H54 (cell line): ENCODE results near the gene ZNF592.
A peak's percentile ranks its signal among the peaks of the same experiment; 100 is the strongest.

Experiments used
- DNase-seq: peaks from one replicate; pipeline ENCODE4 v3.0.0; 2011; ENCODE audit warnings: low spot score, mixed read lengths; ENCODE audit not compliant: insufficient read length
- FAIRE-seq: peaks from 3 replicates; lab custom pipeline; 2011; peaks lifted over from hg19 to GRCh38; lab: Jason Lieb, UNC
- POLR2A ChIP-seq: IDR thresholded peaks from 2 replicates; pipeline ENCODE4 v1.6.1; 2011; ENCODE audit warnings: low read depth, mild to moderate bottlenecking, low read length

The ZNF592 gene

GRCh38 chr15:84830036-84830435, 81.6 kb downstream of the ZNF592 start:
- TF ChIP-seq POLR2A, result no peak
- DNase-seq, result no peak
- no peak for FAIRE-seq

- DNase-seq, result no peak
- no peak for TF ChIP-seq POLR2A
- no peak for FAIRE-seq
These were observed 82.6 kb downstream of the ZNF592 start for GRCh38 chr15:84831028-84831427.

GRCh38 chr15:84831613-84832012, 83.2 kb downstream of the ZNF592 start:
- TF ChIP-seq POLR2A, result no peak
- FAIRE-seq (no peak), DNase-seq (no peak)

DNA sequence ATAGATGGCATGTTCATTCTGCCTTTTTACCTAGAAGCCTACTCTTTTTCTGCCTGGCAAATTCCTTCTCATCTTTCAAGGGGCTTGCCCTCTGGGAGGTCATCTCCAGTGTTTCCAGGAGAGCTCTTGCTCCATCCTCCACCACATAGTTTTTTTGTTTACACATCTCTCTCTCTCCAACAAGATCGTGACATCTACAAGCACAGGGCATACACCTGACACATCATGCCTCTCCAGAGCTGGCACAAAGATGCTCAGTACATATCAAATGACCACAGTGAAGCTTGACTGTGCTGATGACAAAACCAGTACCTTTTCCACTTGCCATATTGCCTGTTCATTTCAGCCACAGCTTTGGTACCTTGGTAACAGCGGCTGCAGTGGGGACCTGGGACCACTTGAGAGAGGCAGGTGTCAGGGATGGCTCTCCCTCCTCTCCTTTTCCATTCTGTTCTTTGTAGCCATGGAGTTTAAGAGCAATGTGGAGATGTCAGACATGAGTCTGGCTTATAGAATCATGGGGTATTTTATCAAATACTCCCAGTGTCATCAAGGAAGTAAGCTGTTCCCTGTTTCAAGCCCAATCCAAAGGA, 84.2 kb downstream of the ZNF592 start:
- DNase-seq, result no peak
- no peak for TF ChIP-seq POLR2A
- FAIRE-seq, result no peak

- TF ChIP-seq POLR2A, result no peak
- no peak for DNase-seq
- FAIRE-seq, result no peak
These were observed 85.2 kb downstream of the ZNF592 start for GRCh38 chr15:84833447-84834228.

DNA sequence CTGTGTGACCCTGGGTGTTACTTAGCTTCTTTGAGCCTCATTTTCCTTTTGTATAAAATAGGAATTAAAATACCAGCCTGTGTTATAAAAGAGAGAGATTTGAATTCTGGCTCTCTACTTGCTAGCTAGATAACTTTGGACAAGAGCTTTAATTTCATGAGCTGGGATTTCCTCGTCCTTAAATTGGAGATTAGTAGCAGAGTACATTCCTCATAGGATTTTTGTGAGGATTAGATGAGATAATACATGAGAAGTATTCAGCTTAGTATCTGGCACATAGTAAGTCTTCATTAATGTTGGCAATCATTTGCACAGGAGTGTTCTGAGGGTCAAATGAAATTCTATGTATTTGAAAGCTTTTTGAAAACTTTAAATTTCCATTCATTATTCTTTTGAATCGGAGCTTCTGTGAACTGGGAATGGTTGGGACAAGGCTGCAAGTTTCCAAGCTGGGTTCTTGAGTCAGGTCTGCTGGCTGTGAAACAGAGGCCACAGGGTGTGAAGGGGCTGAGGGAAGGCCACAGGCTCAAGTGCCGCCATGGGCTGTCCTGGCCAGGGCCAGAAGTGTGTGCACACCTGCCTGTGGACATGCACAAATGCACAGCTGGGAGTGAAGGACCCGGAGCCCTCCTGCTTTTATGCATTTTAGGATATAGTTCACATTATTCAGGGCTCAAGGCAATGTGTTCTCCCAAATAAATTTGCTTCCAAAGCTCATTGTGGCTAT, 86.0 kb downstream of the ZNF592 start:
- DNase-seq (no peak), FAIRE-seq (no peak)
- no peak for TF ChIP-seq POLR2A

GRCh38 chr15:84834969-84835368, 86.6 kb downstream of the ZNF592 start:
- DNase-seq, result no peak
- no peak for FAIRE-seq
- no peak for TF ChIP-seq POLR2A

- DNase-seq, result no peak
- no peak for TF ChIP-seq POLR2A
- FAIRE-seq, result no peak
These were observed 87.4 kb downstream of the ZNF592 start for GRCh38 chr15:84835661-84836337.

DNA sequence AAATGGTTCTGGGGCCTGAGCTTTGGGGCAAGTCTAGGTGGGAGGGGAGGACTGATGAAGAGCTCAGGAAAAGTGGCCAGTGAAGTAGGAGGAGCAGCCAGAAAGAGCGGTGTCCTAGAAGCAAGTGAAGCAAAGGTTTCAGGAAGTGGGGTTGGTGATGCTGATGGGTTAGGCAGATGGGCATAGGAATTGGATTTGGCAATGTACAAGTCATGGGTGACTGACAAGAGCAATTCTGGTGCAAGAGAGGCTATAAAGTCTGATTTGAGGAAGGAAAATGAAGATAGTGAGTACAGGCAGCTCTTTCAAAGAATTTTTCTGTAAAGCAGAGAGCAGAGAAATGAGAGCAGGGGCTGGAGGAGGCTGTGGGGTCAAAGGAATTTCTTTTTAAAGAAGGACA, 88.5 kb downstream of the ZNF592 start:
- no peak for DNase-seq
- TF ChIP-seq POLR2A, result no peak
- no peak for FAIRE-seq

GRCh38 chr15:84839714-84840113, 91.3 kb downstream of the ZNF592 start:
- TF ChIP-seq POLR2A, result no peak
- FAIRE-seq, result no peak
- DNase-seq, result no peak

- no peak for FAIRE-seq
- no peak for TF ChIP-seq POLR2A
These were observed 91.9 kb downstream of the ZNF592 start for GRCh38 chr15:84840255-84840654.

DNA sequence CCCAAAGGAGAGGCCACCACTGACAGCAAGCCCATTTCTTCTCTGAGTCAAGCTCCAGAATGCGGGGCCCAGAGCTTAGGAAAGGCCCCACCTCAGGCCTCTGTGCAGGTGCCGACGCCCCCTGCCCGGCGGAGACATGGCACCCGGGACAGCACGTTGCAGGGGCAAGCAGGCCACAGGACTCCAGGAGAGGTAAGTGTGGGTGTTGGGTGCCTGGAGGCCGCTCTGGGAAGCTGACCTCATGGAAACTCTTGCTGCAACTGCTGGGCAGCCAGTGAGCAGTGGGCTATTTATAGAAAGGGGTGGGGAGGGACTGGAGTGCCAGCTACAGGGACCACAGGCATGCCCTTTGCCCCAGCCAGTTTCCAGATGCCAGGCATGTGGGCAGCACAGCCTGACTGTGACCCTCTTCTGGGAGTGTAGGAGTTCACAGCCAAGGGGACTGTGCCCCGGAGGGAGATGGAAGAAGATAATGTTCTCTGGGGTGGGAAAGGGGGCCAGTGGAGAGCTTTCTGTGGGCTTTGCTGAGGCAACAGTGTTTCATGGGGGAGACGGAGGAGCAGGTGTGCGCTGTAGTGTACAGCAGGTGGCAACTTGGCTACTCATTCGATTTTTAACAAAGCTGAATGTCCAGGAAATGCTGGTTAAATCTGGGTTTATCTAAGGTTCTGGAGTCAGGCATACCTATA, 92.5 kb downstream of the ZNF592 start:
- no peak for TF ChIP-seq POLR2A
- DNase-seq, result peak; percentile 51
- no peak for FAIRE-seq

More at GRCh38 chr15:84840255-84840654, 91.9 kb downstream of the ZNF592 start:
- DNase-seq, result no peak

DNA sequence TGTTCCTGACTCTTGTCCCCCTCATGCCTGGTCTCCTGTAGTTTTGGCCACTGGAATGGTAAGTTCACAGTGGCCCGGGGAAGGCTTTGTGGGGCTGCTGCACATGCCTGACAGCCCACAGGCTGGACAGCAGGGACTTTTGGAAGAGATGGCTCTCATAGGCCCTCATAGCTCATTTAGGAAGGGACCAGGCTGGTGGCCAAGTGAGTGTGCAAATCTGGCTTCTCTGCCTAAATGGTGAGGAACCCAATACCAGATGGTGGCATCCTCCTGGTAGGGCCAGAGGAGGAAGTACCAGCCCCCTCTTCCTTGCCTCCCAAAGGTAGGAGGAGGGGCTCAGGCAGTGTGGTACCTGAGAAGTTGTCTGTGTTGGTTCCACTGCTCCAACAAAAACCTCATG, 94.4 kb downstream of the ZNF592 start:
- no peak for TF ChIP-seq POLR2A
- FAIRE-seq, result no peak
- DNase-seq, result no peak
